Neural progenitor cell (in vitro differentiated cells): ENCODE results near the gene NKAIN4. TPM values are rescaled to one million over a fixed set of nuclear protein-coding genes. Genes with fewer than 3 reads are reported as not detected.

Experiments
- DNase-seq: peaks from one replicate; pipeline ENCODE4 v3.0.0-alpha.2; 2016; ENCODE audit warnings: low spot score
- H2AFZ ChIP-seq: fragments of 200-600 bp; sonication (generic); replicated peaks from 2 replicates; pipeline ENCODE4 v1.6.1; 2016; ENCODE audit warnings: antibody characterized with exemption
- H3F3A ChIP-seq: fragments of 200-600 bp; sonication (generic); 2 replicates; pipeline ENCODE4 v1.6.1; 2016; ENCODE audit warnings: antibody characterized with exemption, low read depth
- H3K27ac ChIP-seq: fragments of 200-600 bp; sonication (generic); 2 replicates; pipeline ENCODE4 v1.5.1; 2016; ENCODE audit warnings: mild to moderate bottlenecking
- H3K27me3 ChIP-seq: fragments of 200-600 bp; sonication (generic); 2 replicates; pipeline ENCODE4 v1.6.1; 2016; ENCODE audit warnings: mild to moderate bottlenecking, moderate library complexity
- H3K36me3 ChIP-seq: fragments of 200-600 bp; sonication (generic); 2 replicates; pipeline ENCODE4 v1.5.1; 2016
- H3K4me1 ChIP-seq: fragments of 200-600 bp; sonication (generic); 2 replicates; pipeline ENCODE4 v1.6.1; 2016; ENCODE audit warnings: mixed run types
- H3K4me2 ChIP-seq: fragments of 200-600 bp; sonication (generic); 2 replicates; pipeline ENCODE4 v1.6.1; 2016
- H3K4me3 ChIP-seq: fragments of 200-600 bp; sonication (generic); 2 replicates; pipeline ENCODE4 v1.5.1; 2016
- H3K79me2 ChIP-seq: fragments of 200-600 bp; sonication (generic); 2 replicates; pipeline ENCODE4 v1.6.1; 2016; ENCODE audit warnings: low read depth
- H3K9ac ChIP-seq: fragments of 200-600 bp; sonication (generic); 2 replicates; pipeline ENCODE4 v1.6.1; 2016
- H3K9me3 ChIP-seq: fragments of 200-600 bp; sonication (generic); 2 replicates; pipeline ENCODE4 v1.5.1; 2016; ENCODE audit warnings: low read depth
- H4K20me1 ChIP-seq: fragments of 200-600 bp; sonication (generic); 2 replicates; pipeline ENCODE4 v1.6.1; 2016; ENCODE audit warnings: low read depth
- H3K27ac Mint-ChIP-seq: 3 replicates; pipeline ENCODE4 v1.8.0; 2021; ENCODE audit warnings: mixed read lengths
- H3K27me3 Mint-ChIP-seq: 2 replicates; pipeline ENCODE4 v1.8.0; 2022; ENCODE audit warnings: low read depth, mild to moderate bottlenecking, inconsistent platforms, moderate library complexity, mixed read lengths; ENCODE audit not compliant: insufficient read depth
- H3K36me3 Mint-ChIP-seq: 3 replicates; pipeline ENCODE4 v1.8.0; 2021; ENCODE audit warnings: mixed read lengths
- H3K4me1 Mint-ChIP-seq: 3 replicates; pipeline ENCODE4 v1.8.0; 2021; ENCODE audit warnings: mixed read lengths
- H3K4me3 Mint-ChIP-seq: 3 replicates; pipeline ENCODE4 v1.8.0; 2021; ENCODE audit warnings: mild to moderate bottlenecking, moderate library complexity, mixed read lengths
- H3K9me3 Mint-ChIP-seq: 3 replicates; pipeline ENCODE4 v1.8.0; 2020; ENCODE audit warnings: mixed read lengths
- EZH2 ChIP-seq: fragments of 200-600 bp; sonication (generic); IDR thresholded peaks from 2 replicates; pipeline ENCODE4 v1.6.1; 2017; ENCODE audit warnings: antibody characterized with exemption, mild to moderate bottlenecking, moderate library complexity
- EZH2phosphoT487 ChIP-seq: fragments of 200-600 bp; sonication (generic); IDR thresholded peaks from 2 replicates; pipeline ENCODE4 v1.6.1; 2017; ENCODE audit warnings: antibody characterized with exemption
- total RNA-seq: library from RNA; depleted of rRNA; stranded (reverse); fragments of >200 nt; gene quantifications from 2 replicates; pipeline ENCODE4 v1.2.3, GENCODE V29; 2015; ENCODE audit warnings: low replicate concordance
- TF ChIP-seq, protein P1 (sequence below): fragments of 200-600 bp; sonication (generic); IDR thresholded peaks from 2 replicates; pipeline ENCODE4 v1.5.1; 2017; ENCODE audit warnings: antibody characterized with exemption, mild to moderate bottlenecking

NKAIN4 gene
- total RNA-seq = 9.7 and 28.4 TPM in 2 replicates

DNA sequence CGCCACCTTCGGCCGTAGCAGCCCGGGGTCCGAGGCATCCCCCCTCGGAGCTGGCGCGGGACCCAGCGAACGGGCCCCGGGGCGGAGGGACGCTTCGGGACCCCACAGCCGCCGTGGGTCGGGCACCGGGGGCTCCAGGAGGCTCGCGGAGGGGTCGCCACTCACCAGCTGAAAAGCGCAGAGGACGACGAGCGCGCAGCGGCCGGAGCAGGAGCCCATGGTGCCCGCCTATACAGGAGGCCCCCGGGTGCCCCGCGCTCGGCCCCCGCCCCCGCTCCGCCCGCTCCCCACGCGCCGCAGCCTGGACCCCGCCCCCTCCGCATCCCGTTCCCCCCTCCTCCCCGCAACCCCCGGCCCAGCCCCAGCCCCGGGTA is at the start of gene NKAIN4:
TSS of gene NKAIN4 (minus strand) at position 232 of the 374 bp plus-strand sequence. CDS start at position 219, 13 bp downstream.
- Histone ChIP-seq H3K27me3 (peaks cover 26% of the 10 kb centered on the region), H3K27ac (no peak within 1 kb of the TSS), H3F3A (peaks cover 43% of the 10 kb centered on the region), H3K9me3 (no peaks in the 10 kb centered on the region), H3K4me3 (peak within 1 kb of the TSS; percentile 76), H3K4me1 (peaks cover 25% of the 10 kb centered on the region), H3K79me2 (no peaks in the 10 kb centered on the region), H2AFZ (peak within 1 kb of the TSS; percentile 69), H4K20me1 (peaks cover 15% of the 10 kb centered on the region), H3K9ac (no peak within 1 kb of the TSS), H3K36me3 (no peaks in the 10 kb centered on the region), H3K4me2 (peak within 1 kb of the TSS; percentile 91)
- TF ChIP-seq, protein P1, sequence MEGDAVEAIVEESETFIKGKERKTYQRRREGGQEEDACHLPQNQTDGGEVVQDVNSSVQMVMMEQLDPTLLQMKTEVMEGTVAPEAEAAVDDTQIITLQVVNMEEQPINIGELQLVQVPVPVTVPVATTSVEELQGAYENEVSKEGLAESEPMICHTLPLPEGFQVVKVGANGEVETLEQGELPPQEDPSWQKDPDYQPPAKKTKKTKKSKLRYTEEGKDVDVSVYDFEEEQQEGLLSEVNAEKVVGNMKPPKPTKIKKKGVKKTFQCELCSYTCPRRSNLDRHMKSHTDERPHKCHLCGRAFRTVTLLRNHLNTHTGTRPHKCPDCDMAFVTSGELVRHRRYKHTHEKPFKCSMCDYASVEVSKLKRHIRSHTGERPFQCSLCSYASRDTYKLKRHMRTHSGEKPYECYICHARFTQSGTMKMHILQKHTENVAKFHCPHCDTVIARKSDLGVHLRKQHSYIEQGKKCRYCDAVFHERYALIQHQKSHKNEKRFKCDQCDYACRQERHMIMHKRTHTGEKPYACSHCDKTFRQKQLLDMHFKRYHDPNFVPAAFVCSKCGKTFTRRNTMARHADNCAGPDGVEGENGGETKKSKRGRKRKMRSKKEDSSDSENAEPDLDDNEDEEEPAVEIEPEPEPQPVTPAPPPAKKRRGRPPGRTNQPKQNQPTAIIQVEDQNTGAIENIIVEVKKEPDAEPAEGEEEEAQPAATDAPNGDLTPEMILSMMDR = no peak
- no peak for TF ChIP-seq EZH2phosphoT487
- peak; percentile 18 for TF ChIP-seq EZH2
- H3K4me1 Mint-ChIP-seq = peaks cover 54% of the 10 kb centered on the region
- DNase-seq = no peak
- H3K27me3 Mint-ChIP-seq = peaks cover 19% of the 10 kb centered on the region
- H3K4me3 Mint-ChIP-seq = peak within 1 kb of the TSS; percentile 88
- peak within 1 kb of the TSS; percentile 39 for H3K27ac Mint-ChIP-seq
- H3K9me3 Mint-ChIP-seq = peaks cover 4% of the 10 kb centered on the region
- peaks cover 6% of the 10 kb centered on the region for H3K36me3 Mint-ChIP-seq

DNA sequence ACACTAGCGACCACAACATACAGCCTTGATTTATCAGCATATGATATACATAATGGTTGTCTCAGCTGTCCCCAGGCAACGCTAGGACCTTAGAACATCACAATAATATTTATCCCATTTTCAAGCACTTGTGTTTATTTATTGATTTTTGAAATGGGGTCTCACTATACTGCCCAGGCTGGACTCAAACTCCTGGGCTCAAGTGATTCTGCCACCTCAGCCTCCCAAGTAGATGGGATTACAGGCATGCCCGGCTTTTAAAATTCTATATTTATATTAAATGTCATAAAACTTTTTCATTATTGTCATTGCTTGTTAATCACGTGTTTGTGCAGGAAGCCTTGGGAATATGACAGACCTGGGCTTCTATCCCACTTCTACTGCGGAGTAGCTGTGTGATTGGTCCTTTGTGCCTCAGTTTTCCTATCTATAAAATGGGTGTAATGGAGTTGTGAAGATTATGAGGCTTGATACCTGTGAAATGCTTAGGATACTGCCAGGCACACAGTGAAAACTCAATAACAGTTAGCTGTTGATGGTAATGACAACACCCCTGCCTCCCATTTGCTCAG is 48.9 kb upstream of the NKAIN4 start:
- Histone ChIP-seq H3K27me3 (peaks cover 19% of the 10 kb centered on the region), H3K27ac (no peak overlapping the region), H3K4me3 (no peak overlapping the region), H3K9me3 (no peaks in the 10 kb centered on the region), H3K4me2 (no peak overlapping the region), H3K36me3 (no peaks in the 10 kb centered on the region), H3K4me1 (no peaks in the 10 kb centered on the region), H3K79me2 (no peaks in the 10 kb centered on the region), H4K20me1 (no peaks in the 10 kb centered on the region), H3K9ac (no peak overlapping the region), H3F3A (peaks cover 8% of the 10 kb centered on the region), H2AFZ (no peak overlapping the region)
- H3K27me3 Mint-ChIP-seq = peaks cover 24% of the 10 kb centered on the region
- no peak overlapping the region for H3K4me3 Mint-ChIP-seq
- H3K4me1 Mint-ChIP-seq = peaks cover 4% of the 10 kb centered on the region
- no peak overlapping the region for H3K27ac Mint-ChIP-seq
- H3K36me3 Mint-ChIP-seq = no peaks in the 10 kb centered on the region
- no peaks in the 10 kb centered on the region for H3K9me3 Mint-ChIP-seq
- TF ChIP-seq, protein P1 = no peak
- TF ChIP-seq EZH2 (no peak), EZH2phosphoT487 (no peak)
- DNase-seq = no peak

DNA sequence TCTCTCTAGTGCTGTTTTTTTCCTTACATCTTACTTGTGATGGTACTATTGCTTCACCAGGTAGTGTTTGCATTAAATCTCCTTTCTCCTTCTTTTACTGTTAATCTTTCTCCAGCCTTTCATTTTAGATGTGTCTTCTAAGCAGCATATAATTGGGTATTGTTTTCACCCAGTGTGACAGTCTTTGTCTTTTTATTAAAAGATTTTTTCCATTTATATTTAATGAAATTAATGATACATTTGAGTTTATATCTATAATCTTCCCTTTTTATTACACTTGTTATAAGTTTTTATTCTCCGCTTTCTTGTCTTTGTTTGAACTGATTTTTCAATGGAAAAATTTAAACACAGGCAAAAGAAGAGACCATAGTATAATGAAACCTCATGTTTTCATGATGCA is 47.4 kb upstream of the NKAIN4 start:
- DNase-seq = no peak
- H3K27me3 Mint-ChIP-seq = peaks cover 24% of the 10 kb centered on the region
- no peaks in the 10 kb centered on the region for H4K20me1 ChIP-seq
- no peak overlapping the region for H2AFZ ChIP-seq
- H3K4me1 Mint-ChIP-seq = peaks cover 4% of the 10 kb centered on the region
- no peak overlapping the region for H3K4me3 Mint-ChIP-seq
- TF ChIP-seq, protein P1 = no peak
- no peak for TF ChIP-seq EZH2
- no peak for TF ChIP-seq EZH2phosphoT487
- H3K9ac ChIP-seq = no peak overlapping the region
- H3K36me3 ChIP-seq = no peaks in the 10 kb centered on the region
- no peaks in the 10 kb centered on the region for H3K9me3 ChIP-seq
- no peak overlapping the region for H3K27ac Mint-ChIP-seq
- no peak overlapping the region for H3K27ac ChIP-seq
- peaks cover 19% of the 10 kb centered on the region for H3K27me3 ChIP-seq
- H3K9me3 Mint-ChIP-seq = no peaks in the 10 kb centered on the region
- no peak overlapping the region for H3K4me3 ChIP-seq
- H3K4me1 ChIP-seq = peaks cover 5% of the 10 kb centered on the region
- no peaks in the 10 kb centered on the region for H3K36me3 Mint-ChIP-seq
- no peak overlapping the region for H3K4me2 ChIP-seq
- no peaks in the 10 kb centered on the region for H3K79me2 ChIP-seq
- peaks cover 8% of the 10 kb centered on the region for H3F3A ChIP-seq
